ENCODE measurements around the gene XK. TPM values are rescaled to one million over a fixed set of nuclear protein-coding genes. Genes with fewer than 3 reads are reported as not detected.
A peak's percentile ranks its signal among the peaks of the same experiment; 100 is the strongest.

Gene XK
- total RNA-seq, 1 donor from 2014 or later, result 0.30 TPM

GRCh38 chrX:37679230-37679629 lies 6.4 kb upstream of the XK start:
- DNase-seq (ENCODE audit: low read depth), result no peak

- no peak for DNase-seq (ENCODE audit: low read depth)
Observed at GRCh38 chrX:37679888-37680287, 5.7 kb upstream of the XK start.

DNA sequence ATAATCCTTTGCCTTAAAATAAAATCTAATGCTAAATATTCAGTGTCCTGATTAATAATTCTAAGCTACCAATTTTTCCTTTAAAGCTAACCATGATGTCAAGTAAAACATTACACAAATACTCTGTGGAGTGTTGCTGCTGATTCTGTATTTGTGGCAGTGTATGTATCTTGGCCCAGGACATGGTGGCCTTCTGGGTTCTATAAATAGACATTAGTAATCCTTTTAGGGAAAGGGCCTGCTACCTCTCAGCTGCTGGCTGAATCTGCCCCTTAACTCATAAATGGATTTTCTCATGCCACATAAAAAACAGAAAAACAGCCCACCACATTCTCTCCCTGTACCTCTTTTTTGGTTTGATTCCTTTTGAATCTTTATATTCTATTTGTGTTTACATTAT lies 1.2 kb upstream of the XK start:
- DNase-seq (ENCODE audit: low read depth), result no peak

DNA sequence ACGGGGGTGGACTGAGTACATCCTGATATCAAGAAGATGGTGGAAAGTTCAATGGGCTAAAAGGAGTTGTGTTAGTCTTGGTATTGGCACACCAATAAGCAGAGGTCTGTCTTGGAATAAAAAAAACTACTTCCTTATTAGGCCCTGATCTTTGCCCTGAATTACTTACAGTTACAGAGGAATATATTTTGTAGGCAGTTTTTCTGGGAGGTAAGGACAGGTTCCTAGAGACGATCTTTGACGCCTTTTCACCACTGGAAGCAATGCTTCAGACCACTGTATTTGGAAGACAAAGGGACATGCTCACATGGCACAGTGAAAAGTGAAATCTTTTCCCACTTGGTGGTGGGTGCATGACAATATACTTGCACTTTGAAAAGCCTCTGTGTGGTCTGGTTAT lies 618 bp upstream of the XK start:
- DNase-seq (ENCODE audit: low read depth), result no peak

DNA sequence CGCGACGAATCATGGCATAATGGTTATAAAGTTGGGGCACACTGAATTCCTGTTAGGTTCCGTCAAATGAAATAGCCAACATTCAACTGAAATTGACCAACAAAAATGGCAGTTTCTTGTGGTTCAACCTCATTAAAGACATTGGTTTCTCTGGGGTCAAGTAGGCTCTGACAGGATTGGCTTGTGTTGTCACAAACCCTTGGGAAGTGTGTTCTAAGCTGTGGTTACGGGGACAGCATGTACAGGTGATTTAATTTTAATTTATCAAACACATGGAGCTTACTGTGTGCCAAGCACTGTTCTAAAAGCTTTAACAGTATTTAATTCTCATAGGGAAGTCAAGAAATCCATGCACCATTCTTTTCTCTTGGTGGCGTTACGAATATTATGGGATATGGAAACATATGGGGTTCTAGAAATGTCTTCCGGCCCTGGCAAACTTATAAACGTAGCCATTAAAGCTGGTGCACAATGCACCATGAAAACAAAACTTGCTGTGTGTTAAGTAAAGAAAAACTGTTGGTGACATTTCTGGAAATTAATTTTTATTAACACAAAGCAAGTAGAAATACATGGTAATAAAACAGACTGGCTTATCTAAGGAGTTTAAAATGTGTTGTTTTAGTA lies 891 bp downstream of the XK start:
- DNase-seq (ENCODE audit: low read depth), result no peak

- no peak for DNase-seq (ENCODE audit: low read depth)
Observed at GRCh38 chrX:37686996-37687395, 1.4 kb downstream of the XK start.

DNA sequence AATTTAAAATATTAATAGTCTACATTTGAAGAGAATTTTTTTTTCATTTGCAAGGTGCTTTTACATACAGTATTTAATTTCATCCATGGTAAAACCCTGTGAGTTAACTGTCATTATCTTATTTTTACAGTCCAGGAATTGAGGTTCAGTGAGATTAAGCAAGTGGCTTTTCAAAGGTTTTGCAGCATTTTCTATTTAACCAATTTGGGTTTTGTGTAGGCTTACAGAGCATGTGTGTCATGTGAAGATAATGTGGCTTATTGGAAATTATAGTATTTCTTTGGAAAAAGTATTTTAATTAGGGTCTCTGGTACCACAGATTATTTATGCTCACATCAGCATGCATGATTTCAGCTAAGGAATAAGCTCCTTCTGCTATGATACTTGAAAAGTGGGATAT lies 4.5 kb downstream of the XK start:
- no peak for DNase-seq (ENCODE audit: low read depth)

DNA sequence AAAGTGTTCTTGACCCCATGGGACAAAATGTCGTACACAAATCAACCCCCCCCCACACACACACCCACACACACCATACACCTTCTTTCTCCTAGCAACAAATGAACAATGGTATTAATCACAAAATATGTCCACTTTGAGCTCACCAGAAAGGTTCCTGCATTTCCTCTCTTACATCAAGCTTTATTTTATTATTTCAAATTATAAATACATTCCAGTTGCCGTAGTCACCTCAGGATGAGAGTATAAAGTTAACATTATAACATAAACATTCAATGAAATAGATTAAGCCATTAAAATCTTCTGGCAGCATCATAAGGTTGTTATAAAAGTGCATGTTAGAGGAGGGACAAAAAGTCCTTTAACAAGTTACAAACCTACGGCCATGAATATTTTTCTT lies 7.3 kb downstream of the XK start:
- no peak for DNase-seq (ENCODE audit: low read depth)

DNA sequence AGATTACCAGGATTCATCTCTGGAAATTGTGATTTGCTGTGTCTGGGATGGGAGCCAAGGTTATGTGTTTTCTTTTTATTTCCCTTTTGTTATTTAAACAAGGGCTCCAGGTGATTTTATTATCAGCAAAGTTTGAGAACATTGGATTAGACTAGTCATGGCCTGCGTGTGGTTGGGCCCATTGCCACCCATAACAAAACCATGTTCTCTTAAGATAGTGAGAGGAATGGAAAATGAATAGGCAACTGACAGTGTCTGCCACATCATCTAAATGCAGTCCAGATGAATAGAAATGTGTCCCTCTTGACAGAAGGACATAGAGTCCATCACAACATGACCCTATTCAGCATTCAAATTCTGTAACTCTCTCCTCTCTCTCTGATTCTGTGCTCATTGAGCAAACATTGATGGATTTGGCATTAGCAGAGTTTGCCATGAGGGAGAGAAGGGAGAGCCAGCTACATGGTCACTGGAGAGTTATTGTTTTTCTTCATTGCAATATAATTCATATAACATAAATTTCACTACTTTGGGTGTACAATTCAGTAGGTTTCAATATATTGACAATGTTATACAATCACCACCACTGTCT lies 11.7 kb downstream of the XK start:
- no peak for DNase-seq (ENCODE audit: low read depth)

DNA sequence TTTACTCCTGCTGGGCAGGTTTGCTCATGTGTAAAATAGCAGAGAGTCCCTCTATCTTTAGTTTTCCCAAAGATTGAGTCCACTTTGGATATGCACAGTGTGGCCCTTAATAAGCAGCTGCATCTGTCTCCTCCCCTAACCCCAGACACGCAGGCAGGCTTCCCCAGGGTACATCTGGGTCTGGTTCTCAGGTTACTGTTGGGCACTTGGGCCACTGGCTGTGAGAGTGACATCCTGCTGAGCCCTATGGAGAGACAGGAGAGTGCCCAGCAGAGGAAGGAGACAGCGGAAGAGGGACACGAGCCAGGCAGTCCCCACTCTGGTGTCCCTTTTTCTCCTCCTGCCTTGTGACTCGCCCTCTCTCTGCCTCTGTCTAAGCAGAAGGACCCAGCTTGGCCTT lies 16.0 kb downstream of the XK start:
- DNase-seq (ENCODE audit: low read depth), result no peak

DNA sequence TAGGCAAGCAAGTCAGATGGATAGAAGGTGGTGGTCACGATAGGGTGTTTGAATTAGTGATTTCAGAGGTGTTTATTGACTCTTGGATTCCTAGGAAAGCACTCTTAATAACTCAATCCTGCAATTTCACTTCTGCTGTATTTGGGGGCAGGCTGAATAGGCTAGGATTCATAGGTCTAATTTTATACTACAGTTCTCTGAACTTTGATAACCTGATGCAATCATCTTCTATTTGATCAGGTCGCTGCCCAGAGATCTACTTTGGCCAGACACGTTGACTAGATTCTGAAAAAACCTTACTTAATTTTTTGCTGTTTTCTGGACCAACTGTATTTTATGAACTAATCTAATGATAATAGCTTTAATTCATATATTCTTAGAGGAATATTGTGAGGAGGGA lies 26.4 kb downstream of the XK start:
- no peak for DNase-seq (ENCODE audit: low read depth)

GRCh38 chrX:37712458-37712857 lies 26.9 kb downstream of the XK start:
- peak; percentile 3 for DNase-seq (ENCODE audit: low read depth)

- no peak for DNase-seq (ENCODE audit: low read depth)
Observed at GRCh38 chrX:37714479-37714878, 28.9 kb downstream of the XK start.

DNA sequence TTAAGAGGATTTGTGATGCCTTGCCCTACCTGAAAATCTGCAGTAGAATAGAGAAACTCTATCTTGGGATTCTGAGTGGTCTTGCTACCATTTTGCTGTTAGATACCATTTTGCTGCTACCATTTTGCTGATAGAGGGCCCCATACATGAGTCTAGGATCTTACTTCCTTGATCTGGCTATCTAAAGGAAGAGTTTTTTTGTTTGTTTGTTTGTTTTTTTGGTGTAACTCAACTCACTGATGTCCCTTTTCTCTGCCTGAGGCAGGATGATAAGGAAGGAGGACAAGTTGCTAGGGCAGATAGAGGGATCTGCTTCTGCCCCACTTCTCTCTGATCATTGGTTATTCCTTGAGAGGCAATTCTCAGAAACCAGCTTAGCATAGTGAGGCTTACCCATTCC lies 31.0 kb downstream of the XK start:
- no peak for DNase-seq (ENCODE audit: low read depth)

GRCh38 chrX:37717708-37718107 lies 32.1 kb downstream of the XK start:
- DNase-seq (ENCODE audit: low read depth), result no peak

DNA sequence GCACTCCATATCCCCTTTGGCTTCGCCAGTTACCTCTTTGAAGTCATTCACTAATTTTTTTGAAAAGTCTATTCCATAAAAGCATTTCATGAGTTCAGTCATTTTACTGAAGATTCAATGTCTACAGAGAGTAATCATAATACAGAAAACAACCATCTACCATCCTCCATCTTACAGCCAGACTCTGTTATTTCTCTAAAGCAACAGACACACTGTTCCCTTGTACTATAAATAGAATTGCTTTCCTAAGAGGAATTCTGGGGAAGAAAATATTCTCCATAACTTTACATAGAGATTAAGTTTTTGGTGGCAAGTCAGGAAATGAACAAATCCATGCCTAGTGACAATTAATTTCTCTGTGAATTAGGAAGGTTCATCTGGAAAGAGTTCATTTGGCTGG lies 37.0 kb downstream of the XK start:
- no peak for DNase-seq (ENCODE audit: low read depth)

DNA sequence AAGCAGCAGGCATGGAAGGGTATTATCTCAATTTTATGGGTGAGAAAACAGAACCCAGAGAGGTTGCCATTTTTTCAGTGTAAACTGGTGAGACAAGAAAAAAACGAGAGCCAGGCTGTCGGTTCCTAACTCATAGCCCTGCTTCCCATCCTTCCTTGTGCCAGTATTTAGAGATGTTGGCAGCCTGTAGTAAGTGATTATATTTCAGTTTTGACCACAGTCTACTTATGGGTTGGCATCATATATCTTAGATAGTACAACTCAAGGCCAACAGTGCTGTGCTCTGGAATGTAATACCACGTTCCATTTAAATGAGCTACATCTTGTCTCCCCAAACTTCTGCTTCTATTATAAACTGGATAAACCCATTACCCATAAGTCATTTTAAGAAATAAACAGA lies 40.8 kb downstream of the XK start:
- DNase-seq (ENCODE audit: low read depth), result no peak

DNA sequence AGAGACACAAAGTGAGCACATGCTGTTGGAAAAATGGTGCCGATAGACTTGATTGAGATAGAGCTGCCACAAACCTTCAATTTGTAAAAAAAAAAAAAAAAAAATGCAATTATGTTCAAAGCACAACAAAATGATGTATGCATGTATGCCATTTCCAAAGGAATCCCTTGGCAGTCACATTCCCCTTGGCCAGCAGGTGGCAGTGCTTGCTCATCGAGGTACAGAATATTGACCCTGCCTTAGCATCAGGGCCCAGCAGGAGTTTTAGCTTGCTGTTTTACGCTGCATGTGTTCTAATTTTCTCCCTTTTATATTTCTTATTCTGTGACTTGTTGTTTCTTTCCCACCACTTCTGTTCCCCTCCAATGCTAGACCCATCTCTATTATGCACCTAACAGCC lies 59.8 kb downstream of the XK start:
- peak; percentile 34 for DNase-seq (ENCODE audit: low read depth)

- no peak for DNase-seq (ENCODE audit: low read depth)
Observed at GRCh38 chrX:37745835-37746217, 60.2 kb downstream of the XK start.

- peak; percentile 63 for DNase-seq (ENCODE audit: low read depth)
Observed at GRCh38 chrX:37746218-37746941, 60.8 kb downstream of the XK start.

DNA sequence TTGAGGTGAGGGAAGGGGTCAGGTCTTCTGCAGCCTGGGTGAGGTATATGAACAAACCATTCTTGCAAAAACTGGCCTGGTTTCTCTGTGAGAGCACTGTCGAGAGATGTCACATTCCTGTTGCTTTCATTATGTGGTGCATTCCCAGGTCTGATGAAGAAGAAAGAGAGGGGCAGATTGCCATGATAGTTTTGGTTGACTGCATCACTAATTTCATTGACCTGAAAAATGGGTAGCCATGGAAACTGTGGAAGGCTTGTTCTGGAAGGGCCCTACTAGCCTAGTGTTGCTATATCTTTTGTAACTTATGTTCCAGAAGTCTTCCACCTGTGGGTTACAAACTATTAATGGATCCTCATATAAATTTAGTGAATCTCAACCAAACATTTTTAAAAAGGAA lies 61.4 kb downstream of the XK start:
- DNase-seq (ENCODE audit: low read depth), result no peak

GRCh38 chrX:37752281-37752680 lies 66.7 kb downstream of the XK start:
- DNase-seq (ENCODE audit: low read depth), result no peak

DNA sequence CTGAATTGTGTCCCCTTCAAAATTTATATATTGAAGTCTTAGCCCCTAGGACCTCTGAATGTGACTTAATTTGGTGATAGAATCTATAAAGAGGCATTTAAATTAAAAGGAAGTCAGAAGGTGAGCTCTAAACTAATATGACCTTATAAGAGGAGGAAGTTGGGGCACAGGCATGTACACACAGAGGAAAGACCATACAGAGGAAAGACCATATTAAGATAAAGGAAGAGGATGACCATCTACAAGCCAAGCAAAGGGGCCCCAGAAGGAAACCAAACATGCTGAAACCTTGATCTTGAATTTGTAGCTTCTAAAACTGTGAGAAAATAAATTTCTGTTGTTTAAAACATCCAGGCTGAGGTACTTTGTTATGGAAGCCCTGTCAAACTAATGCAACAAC lies 67.3 kb downstream of the XK start:
- no peak for DNase-seq (ENCODE audit: low read depth)

DNA sequence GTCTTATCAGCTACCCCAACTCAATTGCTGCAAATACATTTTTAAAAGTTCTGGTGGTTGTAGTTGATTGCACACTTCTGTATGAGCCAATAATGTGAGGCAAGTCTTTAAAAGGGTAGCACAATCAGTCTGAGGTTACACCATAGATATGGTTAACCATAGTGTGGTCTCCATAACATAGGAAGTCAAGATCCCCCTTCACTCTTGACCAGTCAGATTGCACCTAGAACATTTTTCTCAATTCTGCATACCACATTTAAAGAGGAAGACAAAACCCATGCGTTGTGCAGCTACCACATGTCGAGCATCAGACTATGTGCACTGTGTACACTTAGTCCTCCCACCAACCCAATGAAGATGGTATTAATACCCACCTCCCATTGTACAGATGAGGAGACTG lies 67.8 kb downstream of the XK start:
- no peak for DNase-seq (ENCODE audit: low read depth)

All from renal cortical epithelial cell (primary cell).